C4-2B (cell line): Measurements from ENCODE around the gene ST6GALNAC2.
"Not testable (repeated sequence)": the region's sequence is repeated elsewhere in the genome, so short reads cannot be mapped to it uniquely, and the experiment has no call there.

Experiments
- H3K27ac ChIP-seq: fragments of 450-650 bp; 2 replicates; pipeline ENCODE4 v1.5.1; 2017
- ZFX ChIP-seq: fragments of 450-650 bp; IDR thresholded peaks from 2 replicates; pipeline ENCODE4 v1.6.1; 2017
- TF ChIP-seq, protein P1 (sequence below): fragments of 450-650 bp; conservative IDR thresholded peaks from 2 replicates; pipeline ENCODE4 v1.5.1; 2017; ENCODE audit warnings: mild to moderate bottlenecking

ST6GALNAC2 gene

DNA sequence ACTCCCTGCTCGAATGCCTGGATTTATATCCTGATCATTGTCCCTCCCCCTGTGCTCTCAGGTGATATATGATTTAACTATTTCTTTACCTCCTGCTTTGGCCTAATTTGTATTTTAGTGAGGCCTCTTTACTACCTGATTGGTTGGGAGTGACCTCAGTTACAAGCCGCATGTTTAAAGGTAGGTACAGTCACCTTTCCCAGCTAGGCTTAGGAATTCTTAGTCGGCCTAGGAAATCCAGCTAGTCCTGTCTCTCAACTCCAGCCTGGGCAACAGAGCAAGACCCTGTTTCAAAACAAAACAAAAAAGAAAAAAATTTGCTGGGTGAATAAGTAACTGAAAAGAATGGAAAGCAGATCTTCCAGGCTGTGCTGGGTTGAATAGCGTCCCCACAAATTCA is 26.8 kb upstream of the ST6GALNAC2 start:
- H3K27ac ChIP-seq, result no peak overlapping the region

DNA sequence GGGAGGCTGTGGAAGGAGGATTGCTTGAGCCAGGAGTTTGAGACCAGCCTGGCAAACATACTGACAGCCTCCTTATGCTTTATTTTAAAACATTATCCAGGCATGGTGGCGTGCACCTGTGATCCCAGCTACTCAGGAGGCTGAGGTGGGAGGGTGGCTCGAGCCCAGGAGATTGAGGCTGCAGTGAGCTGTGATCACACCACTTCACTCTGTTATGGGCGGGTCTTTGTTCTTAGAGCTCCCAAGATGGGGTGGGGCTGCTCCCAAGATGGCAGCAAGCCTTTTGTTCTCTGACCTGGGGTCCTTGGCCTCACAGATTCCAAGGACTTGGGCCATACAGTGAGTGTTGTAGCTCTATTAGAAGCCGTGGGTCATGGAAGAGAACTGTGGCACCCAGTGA is 26.1 kb upstream of the ST6GALNAC2 start:
- no peak overlapping the region for H3K27ac ChIP-seq
- no peak for TF ChIP-seq ZFX
- TF ChIP-seq, protein P1, sequence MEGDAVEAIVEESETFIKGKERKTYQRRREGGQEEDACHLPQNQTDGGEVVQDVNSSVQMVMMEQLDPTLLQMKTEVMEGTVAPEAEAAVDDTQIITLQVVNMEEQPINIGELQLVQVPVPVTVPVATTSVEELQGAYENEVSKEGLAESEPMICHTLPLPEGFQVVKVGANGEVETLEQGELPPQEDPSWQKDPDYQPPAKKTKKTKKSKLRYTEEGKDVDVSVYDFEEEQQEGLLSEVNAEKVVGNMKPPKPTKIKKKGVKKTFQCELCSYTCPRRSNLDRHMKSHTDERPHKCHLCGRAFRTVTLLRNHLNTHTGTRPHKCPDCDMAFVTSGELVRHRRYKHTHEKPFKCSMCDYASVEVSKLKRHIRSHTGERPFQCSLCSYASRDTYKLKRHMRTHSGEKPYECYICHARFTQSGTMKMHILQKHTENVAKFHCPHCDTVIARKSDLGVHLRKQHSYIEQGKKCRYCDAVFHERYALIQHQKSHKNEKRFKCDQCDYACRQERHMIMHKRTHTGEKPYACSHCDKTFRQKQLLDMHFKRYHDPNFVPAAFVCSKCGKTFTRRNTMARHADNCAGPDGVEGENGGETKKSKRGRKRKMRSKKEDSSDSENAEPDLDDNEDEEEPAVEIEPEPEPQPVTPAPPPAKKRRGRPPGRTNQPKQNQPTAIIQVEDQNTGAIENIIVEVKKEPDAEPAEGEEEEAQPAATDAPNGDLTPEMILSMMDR, result no peak

More for the DNA sequence above, 26.8 kb upstream of the ST6GALNAC2 start:
- no peak for TF ChIP-seq ZFX
- TF ChIP-seq, protein P1, result no peak

GRCh38 chr17:76611080-76611749 is 25.6 kb upstream of the ST6GALNAC2 start:
- not testable (repeated sequence) for H3K27ac ChIP-seq

- H3K27ac ChIP-seq, result not testable (repeated sequence)
These were observed 21.0 kb upstream of the ST6GALNAC2 start for GRCh38 chr17:76606685-76607084.

DNA sequence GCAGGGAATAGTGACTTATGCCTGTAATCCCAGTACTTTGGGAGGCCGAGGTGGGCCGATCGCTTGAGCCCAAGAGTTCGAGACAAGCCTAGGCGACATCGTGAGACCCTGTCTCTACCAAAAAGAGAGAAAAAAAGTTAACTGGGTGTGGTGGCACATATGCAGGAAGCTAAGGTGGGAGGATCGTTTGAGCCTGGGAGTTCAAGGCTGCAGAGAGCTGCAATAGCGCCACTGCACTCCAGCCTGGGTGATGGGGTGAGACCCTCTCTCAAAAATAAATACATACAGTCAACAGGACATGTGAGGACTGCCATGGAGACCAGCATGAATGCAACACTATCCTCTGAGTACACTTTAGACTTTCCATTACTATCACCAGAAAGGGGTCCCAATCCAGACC is 15.4 kb upstream of the ST6GALNAC2 start:
- no peak overlapping the region for H3K27ac ChIP-seq
- no peak for TF ChIP-seq ZFX
- TF ChIP-seq, protein P1, result no peak

DNA sequence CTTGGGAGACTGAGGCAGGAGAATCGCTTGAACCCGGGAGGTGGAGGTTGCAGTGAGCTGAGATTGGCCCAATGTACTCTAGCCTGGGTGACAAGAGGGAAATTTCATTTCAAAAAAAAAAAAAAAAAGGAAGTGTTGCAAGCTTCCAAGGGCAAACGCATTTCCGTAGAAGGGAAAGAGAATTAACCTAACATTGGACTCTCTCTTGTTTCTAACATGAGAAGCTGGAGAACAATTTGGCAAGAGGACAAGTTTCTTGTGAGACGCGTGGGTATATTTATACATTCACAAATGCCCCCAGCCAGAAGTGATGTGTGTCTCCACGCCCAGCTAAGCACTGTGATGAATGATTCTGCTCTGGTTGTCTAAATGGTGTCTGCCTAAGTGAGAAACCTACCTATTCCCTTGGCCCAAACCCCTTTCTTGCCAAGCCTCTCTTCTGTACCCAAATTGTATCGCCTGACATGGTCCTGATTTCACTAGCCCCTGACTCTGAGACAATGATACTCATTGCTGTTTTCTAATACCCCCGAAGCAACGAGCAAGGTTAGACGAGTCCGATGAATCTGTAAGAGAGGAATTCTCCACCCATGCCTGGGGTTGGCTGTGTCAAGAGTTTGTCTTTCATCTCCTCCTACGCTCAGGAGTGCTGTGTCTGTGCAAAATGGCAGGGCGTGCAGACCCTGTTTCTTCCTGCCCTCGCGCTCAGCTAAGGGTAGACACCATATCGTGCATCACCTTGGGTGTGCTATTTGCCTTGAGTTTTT is 14.2 kb upstream of the ST6GALNAC2 start:
- TF ChIP-seq ZFX, result no peak
- TF ChIP-seq, protein P1, result no peak
- H3K27ac ChIP-seq, result no peak overlapping the region

DNA sequence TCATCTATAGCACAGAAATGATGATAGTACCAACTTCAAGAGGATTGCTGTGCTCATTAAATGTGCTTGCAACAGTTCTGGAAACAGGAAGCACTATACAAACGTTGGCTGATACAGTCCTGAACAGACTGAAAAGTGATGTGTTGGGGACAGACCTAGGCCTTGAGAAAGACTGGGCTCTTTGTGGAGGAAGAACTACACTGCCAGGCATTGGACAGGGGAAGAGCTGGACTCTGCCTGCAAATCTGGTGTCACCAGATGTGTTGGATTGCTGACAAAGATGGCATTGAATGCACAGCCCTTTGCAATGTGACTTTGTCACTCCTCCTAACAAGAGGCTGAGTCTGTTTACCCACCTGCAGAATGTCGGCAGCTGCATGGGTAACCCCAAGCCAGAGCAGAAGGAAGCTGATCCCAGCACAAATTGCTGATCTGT is 12.4 kb upstream of the ST6GALNAC2 start:
- TF ChIP-seq, protein P1, result no peak
- no peak for TF ChIP-seq ZFX
- H3K27ac ChIP-seq, result no peak overlapping the region

GRCh38 chr17:76597156-76598003 is 11.7 kb upstream of the ST6GALNAC2 start:
- TF ChIP-seq ZFX, result no peak
- TF ChIP-seq, protein P1, result no peak
- no peak overlapping the region for H3K27ac ChIP-seq
